ENCODE data around the gene BCL7B. TPM values are rescaled to one million over a fixed set of nuclear protein-coding genes. Genes with fewer than 3 reads are reported as not detected.

Gene BCL7B
- total and polyA plus RNA-seq, 2 donors (not counting 3 experiments of a cell fraction or from before 2014, with no cell fraction given), result 61.2 to 68.3 TPM

- Histone ChIP-seq H3K4me3 (replicated peaks in 1 of 3; ENCODE audit: insufficient read depth in 1 of 3, low read depth in 1 of 3, low read length in 3 of 3) (no peak overlapping the region), H3K9ac (replicated peaks; ENCODE audit: extremely low read depth, insufficient read depth, low read length) (no peak overlapping the region), H3K9me1 (replicated peaks; ENCODE audit: control insufficient read depth, extremely low read depth, insufficient read depth, low read length) (no peaks in the 10 kb centered on the region), H3K36me3 (ENCODE audit: control insufficient read depth in 2 of 2, extremely low read depth in 1 of 2, insufficient read depth in 2 of 2, low read length in 2 of 2) (no peaks in the 10 kb centered on the region), H3K27ac (ENCODE audit: insufficient read depth, low read depth, low read length) (no peak overlapping the region), H3K9me3 (replicated peaks; ENCODE audit: control insufficient read depth, insufficient read depth, low read length) (no peaks in the 10 kb centered on the region), H4K20me1 (replicated peaks; ENCODE audit: control insufficient read depth, extremely low read depth, insufficient read depth, low read length) (no peaks in the 10 kb centered on the region), H3K79me2 (ENCODE audit: control insufficient read depth, insufficient read depth, low read length) (no peaks in the 10 kb centered on the region), H3K4me1 (ENCODE audit: control insufficient read depth, extremely low read depth, insufficient read depth, low read length) (no peaks in the 10 kb centered on the region), H3K4me2 (ENCODE audit: insufficient read depth, low read length) (no peak overlapping the region), H3K27me3 (ENCODE audit: control insufficient read depth in 2 of 2, insufficient read depth in 2 of 2, low read length in 2 of 2) (peaks cover 2% of the 10 kb centered on the region in 2 experiments), H2AFZ (ENCODE audit: low read depth, low read length) (no peak overlapping the region)
- FAIRE-seq (no peak), DNase-seq (ENCODE audit: low read depth, low spot score) (no peak)
- BruUV-seq (replicated peaks), result no TSS peak
- ChIA-PET CTCF (interaction anchor here (1.4 to 2.3 kb wide), 2 partner anchors 12 to 17 kb away, joined by 3 to 16 read pairs; no protein-coding TSS in a partner anchor), POLR2A (no interaction called here)
- intact Hi-C loops (cut with micrococcal nuclease) (no loop called here), dilution Hi-C loops (cut with MboI; ENCODE audit: extremely low pct_ligation_motif_present, low sequenced_read_pairs) (no loop called here)
- TF ChIP-seq POLR2AphosphoS5 (IDR thresholded peaks at IDR 0.05; ENCODE audit: insufficient read depth, low read depth, low read length) (no peak), CTCF (IDR thresholded peaks at IDR 0.05; ENCODE audit: extremely low read depth in 1 of 2, insufficient read depth in 1 of 2, low read depth in 1 of 2, low read length in 2 of 2) (no peak), FOS (IDR thresholded peaks at IDR 0.05; ENCODE audit: borderline replicate concordance, insufficient read depth, low read length) (no peak), MYC (IDR thresholded peaks at IDR 0.05; ENCODE audit: low read depth, low read length) (no peak), GATA2 (IDR thresholded peaks at IDR 0.05; ENCODE audit: insufficient read depth, insufficient read length, low read depth, low read length) (no peak), EZH2 (IDR thresholded peaks at IDR 0.05; ENCODE audit: borderline replicate concordance, low read depth, low read length, severe bottlenecking) (no peak), JUN (IDR thresholded peaks at IDR 0.05; ENCODE audit: borderline replicate concordance, insufficient read depth, insufficient read length, low read depth) (no peak), MAX (IDR thresholded peaks at IDR 0.05; ENCODE audit: insufficient read depth, insufficient read length) (no peak), POLR2A (IDR thresholded peaks at IDR 0.05; ENCODE audit: low read depth, low read length) (no peak)
Observed at GRCh38 chr7:73595358-73595757, 37.9 kb upstream of the BCL7B start.

Data from endothelial cell of umbilical vein (primary cell).